HG03575 (cell line): Measurements from ENCODE around the gene DLST.

Source experiments
- ATAC-seq: cut with Tn5 transposase; IDR thresholded peaks from one replicate; pipeline ENCODE4 v1.9.1; 2021; ENCODE audit not compliant: unreplicated experiment, insufficient number of reproducible peaks, low FRiP score; ENCODE audit errors: extremely low read depth

DLST gene

DNA sequence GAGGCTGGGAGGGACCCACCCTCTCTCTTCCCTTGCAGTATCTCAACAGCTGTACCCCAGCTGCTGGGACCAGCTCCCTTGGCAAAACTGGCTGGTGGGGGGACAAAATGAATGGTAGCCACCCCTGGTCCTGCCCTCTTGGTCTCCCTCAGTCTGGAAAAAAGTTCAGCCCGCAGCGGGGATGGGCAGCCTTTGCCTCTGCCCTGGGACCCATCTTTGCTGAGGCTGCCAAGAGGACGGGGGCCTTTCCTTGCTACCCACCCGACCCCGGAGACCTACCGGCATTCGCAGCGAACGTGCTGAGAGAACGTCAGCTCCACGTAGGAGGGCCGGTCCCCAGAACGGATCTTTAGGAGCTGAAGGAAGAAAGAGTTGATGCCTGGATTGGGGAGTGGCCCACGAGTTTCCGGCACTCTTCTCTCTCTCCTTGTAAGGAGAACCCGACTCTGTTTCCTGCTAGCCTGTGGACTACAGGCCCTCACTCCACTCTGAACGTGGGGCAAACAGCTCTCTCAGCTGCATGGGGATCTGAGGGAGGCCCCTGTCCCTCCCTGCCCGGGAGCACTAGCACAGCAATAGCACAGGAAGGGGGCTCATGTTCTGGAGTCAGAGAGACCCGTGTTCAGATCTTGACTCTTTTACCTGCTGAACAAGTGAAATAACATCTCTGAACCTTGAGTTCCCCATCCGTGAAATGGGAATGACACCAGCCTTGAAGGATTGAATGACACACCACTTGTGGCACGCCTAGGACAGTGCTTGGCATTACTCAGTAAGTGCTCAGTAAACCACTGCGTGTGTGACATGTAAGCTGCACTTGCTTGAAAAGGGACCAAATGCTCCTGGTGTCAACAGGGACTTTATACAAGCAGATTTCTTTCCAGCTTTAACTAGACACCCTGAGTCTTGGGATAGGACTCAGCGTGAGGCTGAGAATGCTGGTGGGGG is 66.8 kb downstream of the DLST start:
- no peak for ATAC-seq

DNA sequence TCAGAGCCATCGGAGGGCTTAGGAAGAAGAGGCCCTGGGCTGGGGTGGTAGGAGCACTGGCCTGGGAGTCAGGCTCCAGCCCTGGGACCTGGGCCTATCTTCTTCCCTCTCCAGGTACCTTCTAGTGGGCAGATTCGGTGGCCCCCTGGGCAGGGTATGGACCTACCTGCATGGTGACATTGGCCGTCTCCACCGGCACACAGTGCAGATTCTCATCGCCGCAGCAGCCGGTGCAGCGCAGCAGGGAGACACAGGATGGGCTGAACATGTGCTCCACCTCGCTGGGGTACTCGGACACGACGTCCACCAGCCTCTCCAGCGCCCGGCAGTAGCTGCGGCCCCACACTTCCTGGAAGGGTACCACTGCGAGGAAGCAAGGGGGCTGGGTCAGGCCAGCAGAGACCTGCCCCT is 67.5 kb downstream of the DLST start:
- no peak for ATAC-seq

DNA sequence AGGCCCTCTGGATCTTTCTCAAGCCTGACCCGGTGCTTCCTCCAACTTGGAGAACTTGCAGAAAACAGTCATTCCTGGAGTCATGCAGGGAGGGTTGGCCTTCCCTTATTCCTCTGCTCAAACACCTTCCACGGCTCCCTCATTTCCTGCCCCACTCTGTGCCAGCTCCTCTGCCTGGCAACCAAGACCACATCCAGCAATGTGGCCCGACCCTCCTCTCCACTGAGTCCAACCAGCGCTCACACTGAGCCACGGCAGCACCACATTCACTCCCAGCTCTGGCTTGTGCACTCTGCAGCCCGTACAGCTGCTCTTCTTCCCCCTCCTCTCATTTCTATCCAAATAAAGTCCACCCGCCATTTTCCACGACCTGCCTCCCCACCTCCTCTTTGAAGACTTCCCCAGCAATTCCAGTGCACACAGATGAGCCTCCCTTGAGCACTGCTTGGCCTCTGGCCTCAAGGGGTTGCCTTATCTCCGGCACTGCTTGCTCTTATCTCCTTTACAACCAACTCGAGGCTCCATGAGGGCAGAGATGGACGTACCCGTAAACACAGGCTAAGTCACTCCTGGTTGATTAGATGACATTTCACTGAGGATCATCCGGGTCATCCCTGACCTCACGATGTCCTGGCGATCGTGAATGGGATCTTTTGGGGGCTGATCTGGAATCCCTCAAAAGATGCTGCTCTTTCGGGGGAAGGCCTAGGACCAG is 68.3 kb downstream of the DLST start:
- no peak for ATAC-seq

DNA sequence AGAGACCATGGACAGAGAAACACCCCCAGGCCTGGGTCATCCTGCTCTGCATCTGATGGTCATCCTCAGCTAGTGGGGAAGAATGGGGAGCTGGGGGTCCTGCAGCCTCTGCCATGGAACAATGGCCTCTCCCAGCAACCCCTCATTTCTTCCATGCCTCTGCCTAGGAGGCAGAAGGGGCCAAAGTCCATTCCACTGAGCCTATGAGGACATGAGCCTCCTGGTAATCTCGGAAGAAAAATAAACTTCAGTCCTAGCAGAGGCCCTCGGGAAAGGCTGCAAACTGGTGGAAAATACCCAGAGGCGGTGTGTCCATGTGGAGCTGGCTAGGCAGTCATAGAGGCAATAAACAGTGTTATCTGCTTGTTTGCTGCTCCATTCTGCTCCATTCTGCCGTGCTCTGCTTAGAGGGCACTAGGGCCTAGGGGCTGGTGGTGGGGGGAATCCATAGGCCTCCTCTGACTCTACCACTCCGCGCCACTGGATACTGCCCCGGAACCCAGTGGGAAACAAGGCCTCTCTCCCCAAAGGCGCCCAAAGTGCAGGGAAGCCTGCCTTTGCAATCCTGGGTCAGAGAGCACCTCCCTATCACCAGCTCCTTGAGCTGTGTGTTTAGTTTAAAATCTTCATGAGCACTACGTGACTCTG is 69.2 kb downstream of the DLST start:
- no peak for ATAC-seq

DNA sequence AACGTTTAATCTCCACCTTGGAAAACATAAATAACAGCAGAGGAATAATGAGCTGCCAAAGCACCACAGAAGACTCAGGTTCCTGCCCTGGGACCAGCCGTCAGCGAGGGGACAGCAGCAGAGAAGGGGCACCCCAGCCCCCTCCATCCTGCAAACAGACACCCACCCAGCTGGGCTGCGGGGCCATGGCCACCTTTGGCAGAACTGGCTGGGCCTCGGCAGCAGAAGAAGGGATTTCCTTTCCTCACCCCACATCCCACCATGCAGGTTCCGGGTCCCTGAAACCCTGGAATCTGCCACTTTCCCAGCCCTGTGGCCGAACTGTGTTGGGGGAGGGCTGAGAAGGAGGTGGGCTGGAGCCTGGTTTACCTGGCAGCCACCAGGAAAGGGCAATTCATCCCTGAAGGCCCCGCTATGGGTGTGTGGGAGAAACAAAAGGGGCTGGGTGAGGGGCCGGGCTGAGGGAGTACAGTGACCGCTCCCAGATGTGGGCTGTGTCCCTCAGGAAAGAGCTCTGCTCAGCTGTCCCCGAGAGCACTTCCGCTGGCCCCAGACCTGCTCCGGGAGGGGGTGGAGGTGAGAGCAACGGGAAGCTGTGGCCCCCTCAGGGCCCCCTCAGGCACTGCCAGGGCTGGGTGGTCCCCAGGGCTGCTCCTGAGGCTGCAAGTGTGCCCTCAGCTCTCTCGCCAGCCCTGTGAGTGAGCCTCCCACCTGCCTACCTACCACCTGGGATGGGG is 69.9 kb downstream of the DLST start:
- no peak for ATAC-seq

DNA sequence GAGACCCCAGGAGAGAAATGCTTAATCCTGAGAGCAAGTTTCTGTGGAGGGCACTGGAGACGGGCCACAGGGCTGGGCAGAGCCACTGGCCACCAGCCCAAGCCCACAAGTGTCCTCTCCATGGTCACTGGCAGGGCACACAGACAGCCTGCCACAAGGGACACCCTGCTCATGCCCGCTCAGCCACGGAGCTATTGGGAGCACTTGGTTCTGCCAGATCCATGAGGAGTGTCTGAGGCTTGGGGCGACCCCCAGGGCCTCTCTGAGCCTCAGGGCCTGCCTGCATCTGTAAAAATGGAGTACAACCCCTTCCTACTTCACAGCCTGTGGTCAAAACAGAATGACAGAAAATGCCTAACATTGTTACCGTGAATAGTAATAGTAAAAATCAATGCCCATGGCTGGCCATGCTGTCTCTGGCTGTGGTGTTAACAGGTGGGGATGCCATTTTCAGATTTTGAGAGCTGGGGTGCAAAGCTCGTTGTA is 70.5 kb downstream of the DLST start:
- no peak for ATAC-seq

DNA sequence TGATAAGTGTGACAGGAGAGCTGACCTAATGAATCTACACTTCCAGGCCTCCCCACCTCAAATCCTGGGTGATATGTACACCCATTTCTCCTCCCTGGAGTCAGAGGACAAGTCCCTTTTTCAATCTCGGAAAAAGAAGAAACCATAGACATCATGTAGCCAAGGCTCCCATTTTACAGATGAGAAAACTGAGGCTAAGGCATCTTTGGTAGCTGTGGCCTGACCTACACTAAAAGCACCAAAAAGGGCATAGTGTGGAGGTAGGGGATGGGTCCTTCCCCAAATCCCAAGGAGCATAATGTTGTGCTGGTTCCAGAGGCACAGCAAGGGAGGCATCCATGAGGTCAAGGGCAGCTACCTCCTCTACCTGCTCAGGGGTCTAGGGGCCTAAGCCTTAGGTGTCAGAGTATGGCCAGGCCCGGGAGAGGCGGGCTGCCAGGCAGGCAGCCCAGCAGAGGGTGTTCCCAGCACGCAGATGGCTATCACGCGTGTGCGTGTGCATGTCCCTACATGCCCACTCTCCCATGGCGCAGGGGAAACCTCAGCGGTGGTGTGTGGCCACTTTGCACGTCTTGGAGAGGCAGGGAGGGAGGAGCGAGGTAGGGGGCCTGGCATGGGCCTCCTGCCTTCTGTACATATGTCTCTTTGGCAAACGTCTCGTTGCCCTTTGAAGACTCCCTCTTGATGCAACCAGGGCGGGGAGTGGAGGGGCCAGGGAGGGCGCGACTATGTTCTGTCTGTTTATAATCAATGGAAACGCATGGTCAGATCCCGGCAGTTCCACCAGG is 71.2 kb downstream of the DLST start:
- no peak for ATAC-seq
